ENCODE measurements around the gene SHQ1.

- no peak for TF ChIP-seq CTCF (IDR thresholded peaks at IDR 0.05)
- TF ChIP-seq POLR2A (IDR thresholded peaks at IDR 0.05), result no peak
Measured at GRCh38 chr3:72768936-72769335, 79.3 kb downstream of the SHQ1 start.
